ENCODE measurements around the gene ACP1.

The ACP1 gene

DNA sequence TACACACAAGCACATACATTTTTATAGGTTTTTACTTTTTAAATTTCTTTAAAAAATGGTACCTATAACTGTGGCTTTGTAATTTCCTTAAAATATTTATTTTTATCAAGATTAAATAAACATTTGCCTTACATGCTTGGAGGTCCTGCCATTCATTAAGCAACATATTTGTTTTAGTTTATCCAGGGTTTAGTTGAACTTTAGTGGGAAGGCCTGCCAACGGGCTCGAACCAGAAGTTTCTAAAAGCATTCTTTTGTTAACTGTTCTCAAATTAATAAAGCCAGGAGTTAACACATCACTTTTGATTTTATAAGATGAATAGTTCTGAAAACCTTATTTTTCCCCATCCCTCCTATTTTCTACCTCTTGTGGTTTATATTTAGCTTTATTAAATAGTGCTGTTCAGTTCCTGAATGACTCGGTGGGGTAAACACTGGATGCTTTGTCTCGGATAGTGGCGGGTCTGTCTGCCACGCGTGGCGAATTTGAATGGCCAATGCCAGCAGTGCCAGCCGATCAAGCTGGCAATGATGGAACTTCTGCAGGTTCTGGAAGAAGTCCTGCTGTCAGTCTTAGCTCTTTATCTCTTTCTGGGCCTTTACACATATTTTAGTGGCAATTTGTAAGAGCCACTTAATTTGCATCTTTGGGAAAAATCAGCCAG is 33.1 kb upstream of the ACP1 start:
- Histone ChIP-seq H3K4me3 (ENCODE audit: low read length) (no peak overlapping the region), H4K20me1 (ENCODE audit: control insufficient read depth, insufficient read depth, low read depth, low read length) (no peaks in the 10 kb centered on the region), H3F3A (ENCODE audit: control insufficient read depth, insufficient read depth) (no peaks in the 10 kb centered on the region), H3K4me1 (ENCODE audit: control insufficient read depth, low read length) (no peaks in the 10 kb centered on the region), H3K4me2 (ENCODE audit: low read length) (no peak overlapping the region), H3K27me3 (ENCODE audit: control insufficient read depth, low read length) (no peaks in the 10 kb centered on the region), H3K9me2 (replicated peaks; ENCODE audit: control insufficient read depth, low read length) (no peaks in the 10 kb centered on the region), H3K79me2 (ENCODE audit: control insufficient read depth, low read length) (no peaks in the 10 kb centered on the region), H3K36me3 (ENCODE audit: control insufficient read depth, low read length) (no peaks in the 10 kb centered on the region), H3K9me3 (ENCODE audit: control insufficient read depth, insufficient read depth, low read length) (no peaks in the 10 kb centered on the region), H3K27ac (ENCODE audit: low read depth, low read length) (no peak overlapping the region)
- TF ChIP-seq, protein P1, sequence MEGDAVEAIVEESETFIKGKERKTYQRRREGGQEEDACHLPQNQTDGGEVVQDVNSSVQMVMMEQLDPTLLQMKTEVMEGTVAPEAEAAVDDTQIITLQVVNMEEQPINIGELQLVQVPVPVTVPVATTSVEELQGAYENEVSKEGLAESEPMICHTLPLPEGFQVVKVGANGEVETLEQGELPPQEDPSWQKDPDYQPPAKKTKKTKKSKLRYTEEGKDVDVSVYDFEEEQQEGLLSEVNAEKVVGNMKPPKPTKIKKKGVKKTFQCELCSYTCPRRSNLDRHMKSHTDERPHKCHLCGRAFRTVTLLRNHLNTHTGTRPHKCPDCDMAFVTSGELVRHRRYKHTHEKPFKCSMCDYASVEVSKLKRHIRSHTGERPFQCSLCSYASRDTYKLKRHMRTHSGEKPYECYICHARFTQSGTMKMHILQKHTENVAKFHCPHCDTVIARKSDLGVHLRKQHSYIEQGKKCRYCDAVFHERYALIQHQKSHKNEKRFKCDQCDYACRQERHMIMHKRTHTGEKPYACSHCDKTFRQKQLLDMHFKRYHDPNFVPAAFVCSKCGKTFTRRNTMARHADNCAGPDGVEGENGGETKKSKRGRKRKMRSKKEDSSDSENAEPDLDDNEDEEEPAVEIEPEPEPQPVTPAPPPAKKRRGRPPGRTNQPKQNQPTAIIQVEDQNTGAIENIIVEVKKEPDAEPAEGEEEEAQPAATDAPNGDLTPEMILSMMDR (IDR thresholded peaks at IDR 0.05; ENCODE audit: low read depth, low read length, poor library complexity, severe bottlenecking): no peak
- no peak for TF ChIP-seq EZH2phosphoT487 (IDR thresholded peaks at IDR 0.05; ENCODE audit: borderline replicate concordance, low read length)

DNA sequence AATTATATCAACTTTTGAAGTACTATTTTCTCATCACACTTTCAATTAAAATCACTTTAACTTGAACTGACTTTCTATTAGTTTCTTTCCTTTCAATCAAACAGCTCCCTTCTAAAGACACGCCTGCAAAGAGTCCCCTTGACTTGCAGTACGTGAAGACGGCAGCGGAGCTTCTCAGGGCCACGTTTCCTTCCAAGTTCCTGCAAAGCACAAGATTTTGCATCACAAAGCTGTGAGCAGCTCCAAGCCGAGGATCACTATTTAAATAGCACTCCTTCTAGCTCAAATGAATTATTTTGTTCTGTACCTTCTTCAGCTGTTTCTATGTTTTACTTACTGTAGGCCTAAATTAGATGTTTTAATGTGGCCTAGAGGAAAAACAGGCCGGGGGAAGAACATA is 31.7 kb upstream of the ACP1 start:
- Histone ChIP-seq H3K9me3 (ENCODE audit: control insufficient read depth, insufficient read depth, low read length) (no peaks in the 10 kb centered on the region), H3K4me2 (ENCODE audit: low read length) (no peak overlapping the region), H3F3A (ENCODE audit: control insufficient read depth, insufficient read depth) (no peaks in the 10 kb centered on the region), H3K79me2 (ENCODE audit: control insufficient read depth, low read length) (no peaks in the 10 kb centered on the region), H3K36me3 (ENCODE audit: control insufficient read depth, low read length) (no peaks in the 10 kb centered on the region), H4K20me1 (ENCODE audit: control insufficient read depth, insufficient read depth, low read depth, low read length) (no peaks in the 10 kb centered on the region), H3K27ac (ENCODE audit: low read depth, low read length) (no peak overlapping the region), H3K9me2 (replicated peaks; ENCODE audit: control insufficient read depth, low read length) (no peaks in the 10 kb centered on the region), H3K4me1 (ENCODE audit: control insufficient read depth, low read length) (no peaks in the 10 kb centered on the region), H3K4me3 (ENCODE audit: low read length) (no peak overlapping the region), H3K27me3 (ENCODE audit: control insufficient read depth, low read length) (no peaks in the 10 kb centered on the region)
- TF ChIP-seq, protein P1 (IDR thresholded peaks at IDR 0.05; ENCODE audit: low read depth, low read length, poor library complexity, severe bottlenecking): no peak
- TF ChIP-seq EZH2phosphoT487 (IDR thresholded peaks at IDR 0.05; ENCODE audit: borderline replicate concordance, low read length): no peak

DNA sequence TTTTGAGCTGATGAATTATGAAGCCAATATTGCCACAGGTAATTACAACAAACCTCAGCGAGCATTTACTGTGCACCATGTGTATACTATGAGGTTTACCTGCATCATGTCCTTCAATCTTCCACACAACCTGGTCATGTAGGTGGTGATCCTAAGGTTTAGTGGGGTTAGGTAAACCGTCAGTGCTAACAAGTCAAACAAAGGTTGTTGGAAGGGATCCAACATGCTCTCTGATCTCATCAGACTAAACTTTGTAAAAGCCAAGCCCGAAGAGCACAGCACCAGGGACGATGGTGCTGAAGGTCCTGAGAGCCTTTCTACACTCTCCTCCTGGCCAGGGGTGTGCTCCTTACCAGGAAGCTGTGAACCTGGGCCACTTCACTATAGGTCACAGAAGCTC is 30.3 kb upstream of the ACP1 start:
- no peaks in the 10 kb centered on the region for H4K20me1 ChIP-seq (ENCODE audit: control insufficient read depth, insufficient read depth, low read depth, low read length)
- no peak overlapping the region for H3K27ac ChIP-seq (ENCODE audit: low read depth, low read length)
- TF ChIP-seq, protein P1 (IDR thresholded peaks at IDR 0.05; ENCODE audit: low read depth, low read length, poor library complexity, severe bottlenecking): no peak
- TF ChIP-seq EZH2phosphoT487 (IDR thresholded peaks at IDR 0.05; ENCODE audit: borderline replicate concordance, low read length): no peak
- H3K79me2 ChIP-seq (ENCODE audit: control insufficient read depth, low read length): no peaks in the 10 kb centered on the region
- H3K9me2 ChIP-seq (replicated peaks; ENCODE audit: control insufficient read depth, low read length): no peaks in the 10 kb centered on the region
- H3K9me3 ChIP-seq (ENCODE audit: control insufficient read depth, insufficient read depth, low read length): no peaks in the 10 kb centered on the region
- H3K4me1 ChIP-seq (ENCODE audit: control insufficient read depth, low read length): no peaks in the 10 kb centered on the region
- H3K36me3 ChIP-seq (ENCODE audit: control insufficient read depth, low read length): no peaks in the 10 kb centered on the region
- no peaks in the 10 kb centered on the region for H3F3A ChIP-seq (ENCODE audit: control insufficient read depth, insufficient read depth)
- H3K27me3 ChIP-seq (ENCODE audit: control insufficient read depth, low read length): no peaks in the 10 kb centered on the region
- H3K4me3 ChIP-seq (ENCODE audit: low read length): no peak overlapping the region
- H3K4me2 ChIP-seq (ENCODE audit: low read length): no peak overlapping the region

Measured in DOHH2 (cell line).